ENCODE measurements around the gene ELN.

DNA sequence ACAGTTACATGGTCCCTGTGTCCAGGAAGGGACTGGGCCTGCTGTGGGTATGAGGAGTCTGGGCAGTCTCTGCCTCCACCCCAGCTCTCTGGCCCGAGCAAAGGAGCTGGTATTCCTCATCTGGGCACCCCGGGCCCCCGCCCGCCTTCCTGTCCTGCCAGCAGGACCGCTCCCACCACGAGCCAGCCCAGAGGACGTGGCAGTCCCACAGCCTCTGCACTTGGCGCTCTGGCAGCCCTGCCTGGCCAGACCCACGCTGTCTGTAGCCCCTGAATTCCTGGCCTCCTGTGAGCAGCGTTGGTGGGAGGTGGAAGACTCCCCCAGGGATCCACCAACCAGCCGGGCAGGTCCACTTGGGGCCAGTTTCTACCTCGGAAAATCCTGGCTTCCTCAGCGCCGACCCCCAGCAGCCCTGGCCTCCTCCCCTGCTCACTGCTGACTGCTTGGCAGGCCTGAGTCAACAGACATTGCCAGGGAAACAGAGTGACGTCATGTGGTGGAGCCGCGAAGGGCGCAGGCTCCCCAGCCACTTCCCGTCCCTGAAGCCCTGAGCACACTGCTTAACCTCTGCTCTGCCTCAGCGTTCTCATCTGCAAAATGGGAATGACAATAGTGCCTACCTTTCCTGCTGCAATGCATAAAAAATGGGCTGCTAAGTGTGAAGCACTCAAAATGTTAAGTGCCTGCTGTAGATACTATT lies 34.0 kb downstream of the ELN start:
- TF ChIP-seq POU6F1 (CRISPR knock-in tag; IDR thresholded peaks at IDR 0.05; ENCODE audit: borderline replicate concordance, low read depth) (no peak), TCF4 (CRISPR knock-in tag; IDR thresholded peaks at IDR 0.05; ENCODE audit: borderline replicate concordance) (no peak)
